ENCODE results near the gene SCRG1. TPM values are rescaled to one million over a fixed set of nuclear protein-coding genes. Genes with fewer than 3 reads are reported as not detected.

Gene SCRG1
- total RNA-seq = not detected
- long read RNA-seq = 0 reads

GRCh38 chr4:173398779-173399415 is at the start of gene SCRG1:
SCRG1 (minus strand) TSS chr4:173399116; CDS start chr4:173391414, 7,702 bp downstream.
- Histone ChIP-seq H3K27ac (no peak within 1 kb of the TSS), H3K4me1 (no peaks in the 10 kb centered on the region), H3K36me3 (no peaks in the 10 kb centered on the region), H3K4me3 (no peak within 1 kb of the TSS), H3K27me3 (no peaks in the 10 kb centered on the region), H3K9me3 (no peaks in the 10 kb centered on the region)
- no peak for TF ChIP-seq CTCF (IDR thresholded peaks at IDR 0.05)
- WGBS (ENCODE audit: insufficient coverage, low coverage, low lambda C conversion rate, missing lambda C conversion rate) = 54% methylated on average over 4 of the region's 4 CpGs
- no peak for ATAC-seq
- DNase-seq = no peak
- intact Hi-C loops (cut with DNase I) = no loop called here

- TF ChIP-seq CTCF (IDR thresholded peaks at IDR 0.05) = no peak
- no peak for TF ChIP-seq POLR2A (IDR thresholded peaks at IDR 0.05)
- Histone ChIP-seq H3K4me1 (no peaks in the 10 kb centered on the region), H3K27ac (no peak overlapping the region), H3K27me3 (no peaks in the 10 kb centered on the region), H3K36me3 (no peaks in the 10 kb centered on the region), H3K4me3 (no peak overlapping the region), H3K9me3 (no peaks in the 10 kb centered on the region)
- intact Hi-C loops (cut with DNase I) = no loop called here
- ATAC-seq (no peak), DNase-seq (no peak)
- WGBS (ENCODE audit: insufficient coverage, low coverage, low lambda C conversion rate, missing lambda C conversion rate) = 57% methylated on average over 2 of the region's 2 CpGs
Measured at GRCh38 chr4:173448103-173448502, 49.2 kb upstream of the SCRG1 start.

- no peak for DNase-seq
- ATAC-seq = no peak
- H3K4me1 ChIP-seq = no peaks in the 10 kb centered on the region
- H3K27ac ChIP-seq = no peak overlapping the region
- 92% methylated on average over 1 of the region's 1 CpG for WGBS (ENCODE audit: insufficient coverage, low coverage, low lambda C conversion rate, missing lambda C conversion rate)
- no peaks in the 10 kb centered on the region for H3K27me3 ChIP-seq
- no peaks in the 10 kb centered on the region for H3K9me3 ChIP-seq
- TF ChIP-seq CTCF (IDR thresholded peaks at IDR 0.05) = no peak
- no peak for TF ChIP-seq POLR2A (IDR thresholded peaks at IDR 0.05)
- H3K4me3 ChIP-seq = no peak overlapping the region
- intact Hi-C loops (cut with DNase I) = no loop called here
- H3K36me3 ChIP-seq = no peaks in the 10 kb centered on the region
Measured at GRCh38 chr4:173446416-173446815, 47.5 kb upstream of the SCRG1 start.

DNA sequence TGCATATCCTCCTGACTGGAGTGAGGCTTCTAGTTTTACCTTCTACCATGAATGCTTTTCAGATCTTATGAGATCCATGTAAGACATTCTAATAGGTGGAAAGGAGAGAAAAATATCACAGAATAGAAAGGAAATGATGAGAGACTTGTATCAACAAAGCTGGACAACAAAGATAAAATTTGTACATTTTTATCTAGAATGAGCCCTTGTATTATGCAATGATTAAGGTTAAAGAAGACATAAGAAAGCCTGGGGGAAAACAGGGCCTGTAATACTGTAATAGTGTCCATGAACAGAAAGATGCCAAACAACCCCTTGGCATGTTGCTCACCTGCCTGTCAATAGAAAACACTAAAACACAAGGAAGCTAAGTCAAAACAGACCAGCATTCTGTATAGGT is 44.2 kb upstream of the SCRG1 start:
- ATAC-seq (no peak), DNase-seq (no peak)
- Histone ChIP-seq H3K9me3 (no peaks in the 10 kb centered on the region), H3K4me3 (no peak overlapping the region), H3K27me3 (no peaks in the 10 kb centered on the region), H3K36me3 (no peaks in the 10 kb centered on the region), H3K27ac (no peak overlapping the region), H3K4me1 (no peaks in the 10 kb centered on the region)
- intact Hi-C loops (cut with DNase I) = no loop called here
- TF ChIP-seq CTCF (IDR thresholded peaks at IDR 0.05) (no peak), POLR2A (IDR thresholded peaks at IDR 0.05) (no peak)
